GM21576 (cell line): ENCODE data around the gene GPR55.

Source experiments
- ATAC-seq: cut with Tn5 transposase; IDR thresholded peaks from one replicate; pipeline ENCODE4 v1.9.1; 2021; ENCODE audit warnings: mild to moderate bottlenecking, moderate library complexity; ENCODE audit not compliant: unreplicated experiment

Gene GPR55

GRCh38 chr2:230935130-230935430 is 10.0 kb upstream of the GPR55 start:
- ATAC-seq, result no peak

GRCh38 chr2:230934231-230935129 is 9.4 kb upstream of the GPR55 start:
- no peak for ATAC-seq

- no peak for ATAC-seq
These were observed 8.6 kb upstream of the GPR55 start for GRCh38 chr2:230933521-230934180.

GRCh38 chr2:230932556-230933511 is 7.8 kb upstream of the GPR55 start:
- no peak for ATAC-seq

- no peak for ATAC-seq
These were observed 6.7 kb upstream of the GPR55 start for GRCh38 chr2:230931556-230932231.

- ATAC-seq, result no peak
These were observed 6.0 kb upstream of the GPR55 start for GRCh38 chr2:230930928-230931555.

- ATAC-seq, result no peak
These were observed 5.2 kb upstream of the GPR55 start for GRCh38 chr2:230930149-230930780.

- ATAC-seq, result no peak
These were observed 4.5 kb upstream of the GPR55 start for GRCh38 chr2:230929381-230930148.

GRCh38 chr2:230928701-230929380 is 3.8 kb upstream of the GPR55 start:
- ATAC-seq, result no peak

GRCh38 chr2:230927711-230928341 is 2.8 kb upstream of the GPR55 start:
- no peak for ATAC-seq

GRCh38 chr2:230925879-230926765 is 1.1 kb upstream of the GPR55 start:
- ATAC-seq, result peak; percentile 30

- ATAC-seq, result peak; percentile 10
These were observed 419 bp upstream of the GPR55 start for GRCh38 chr2:230925443-230925878.

GRCh38 chr2:230924092-230924469 is 961 bp downstream of the GPR55 start:
- ATAC-seq, result peak; percentile 5

GRCh38 chr2:230922951-230923717 is 1.9 kb downstream of the GPR55 start:
- no peak for ATAC-seq

GRCh38 chr2:230921806-230922595 is 3.0 kb downstream of the GPR55 start:
- ATAC-seq, result no peak
